ENCODE data around the gene C1QTNF2. TPM values are rescaled to one million over a fixed set of nuclear protein-coding genes. Genes with fewer than 3 reads are reported as not detected.

C1QTNF2 gene
- total RNA-seq, 1 experiment from 2014 or later: 0.21 TPM

DNA sequence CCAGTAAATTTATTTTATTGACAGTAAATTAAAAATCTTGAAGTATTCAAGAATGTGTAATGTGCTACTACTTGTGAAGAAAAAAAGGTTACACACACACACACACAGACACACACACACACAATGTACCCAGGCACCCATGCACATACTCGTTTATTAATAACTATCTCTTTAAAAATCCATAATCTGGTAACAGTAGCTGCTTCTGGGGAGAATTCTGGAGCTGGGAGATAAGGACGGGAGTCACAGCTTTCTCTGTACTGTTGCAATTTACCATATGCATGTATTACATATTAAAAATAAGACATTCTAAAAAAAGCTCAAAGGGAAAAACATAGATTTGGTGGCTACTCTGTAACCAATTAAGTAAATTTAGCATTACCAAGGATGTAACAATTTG is 7.9 kb upstream of the C1QTNF2 start:
- in situ Hi-C loops (cut with HindIII; ENCODE audit: low pct_unique_long_range_greater_than_20kb, low sequenced_read_pairs): no loop called here
- DNase-seq (ENCODE audit: low read depth, low spot score): no peak

DNA sequence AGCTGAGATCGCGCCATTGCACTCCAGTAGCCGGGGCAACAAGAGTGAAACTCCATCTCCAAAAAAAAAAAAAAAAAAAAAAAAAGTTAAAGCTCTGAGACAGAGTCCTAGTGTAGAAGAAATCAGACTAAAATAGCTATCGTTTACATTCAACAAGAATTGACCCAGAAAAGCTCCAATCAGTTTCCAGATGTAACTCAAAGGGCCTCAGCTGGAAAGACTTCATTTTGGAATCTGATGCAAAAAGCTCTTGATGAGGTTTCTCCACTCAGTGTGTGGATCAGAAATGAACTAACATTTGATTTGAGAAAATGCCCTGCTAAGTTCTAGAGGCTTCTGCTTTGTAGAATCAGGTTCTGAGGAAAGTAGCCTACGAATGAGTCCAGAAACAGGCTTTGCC is 7.2 kb upstream of the C1QTNF2 start:
- DNase-seq (ENCODE audit: low read depth, low spot score): no peak
- in situ Hi-C loops (cut with HindIII; ENCODE audit: low pct_unique_long_range_greater_than_20kb, low sequenced_read_pairs): no loop called here

DNA sequence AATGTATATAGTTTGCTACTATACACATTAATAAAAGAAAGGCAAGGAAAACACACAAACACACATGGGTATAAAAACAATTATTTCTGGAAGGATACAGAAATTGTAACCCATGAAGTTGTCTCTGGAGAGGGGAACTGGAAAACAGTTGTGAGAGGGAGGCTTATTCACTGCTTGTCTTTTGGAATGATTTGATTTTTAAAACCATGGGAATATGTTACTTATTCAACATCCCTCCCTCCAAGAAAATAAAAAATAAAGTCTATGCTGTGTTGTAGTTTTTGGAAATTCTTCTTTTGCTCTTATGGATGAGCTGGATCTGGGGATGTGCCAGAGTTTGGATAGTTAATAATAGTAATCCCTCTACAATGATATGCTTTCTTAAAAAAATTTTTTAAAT is 6.0 kb upstream of the C1QTNF2 start:
- DNase-seq (ENCODE audit: low read depth, low spot score): no peak
- in situ Hi-C loops (cut with HindIII; ENCODE audit: low pct_unique_long_range_greater_than_20kb, low sequenced_read_pairs): no loop called here

DNA sequence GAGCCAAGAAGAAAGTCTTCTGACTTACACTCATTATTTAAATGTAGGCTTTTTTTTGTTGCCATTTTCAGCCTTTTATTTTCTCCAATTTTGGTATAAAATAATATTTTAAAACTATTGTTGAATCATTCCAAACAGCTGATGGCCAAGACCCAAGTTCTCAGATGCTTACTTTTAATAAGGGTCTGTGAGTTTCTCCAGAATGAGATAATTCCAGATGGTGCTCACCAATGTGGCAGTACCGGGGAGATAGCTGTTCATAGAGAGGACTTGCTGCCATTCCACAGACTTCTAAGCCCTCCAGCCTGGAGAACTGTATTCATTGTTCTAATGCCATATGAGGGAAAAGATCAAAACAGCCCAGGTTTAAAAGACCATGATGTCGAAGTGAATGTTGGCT is 5.3 kb upstream of the C1QTNF2 start:
- in situ Hi-C loops (cut with HindIII; ENCODE audit: low pct_unique_long_range_greater_than_20kb, low sequenced_read_pairs): no loop called here
- no peak for DNase-seq (ENCODE audit: low read depth, low spot score)

DNA sequence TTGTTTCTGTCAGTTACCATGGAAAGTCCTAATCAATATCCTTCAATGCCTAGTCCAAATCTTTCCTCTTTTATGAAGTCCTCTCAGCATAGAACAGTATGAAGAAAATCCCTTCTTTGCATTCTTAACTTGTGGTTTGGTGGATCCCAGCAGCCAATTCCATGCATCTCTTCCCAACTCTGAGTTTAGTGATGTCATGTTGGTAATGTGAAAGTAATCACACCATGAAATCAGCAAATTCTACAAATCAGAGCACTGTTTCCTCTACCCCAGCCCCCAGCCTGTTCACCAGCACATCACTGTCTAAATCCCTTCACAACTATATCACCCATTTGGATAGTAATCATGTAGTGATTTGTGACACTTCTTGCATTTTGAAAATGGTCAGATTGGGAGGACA is 4.7 kb upstream of the C1QTNF2 start:
- in situ Hi-C loops (cut with HindIII; ENCODE audit: low pct_unique_long_range_greater_than_20kb, low sequenced_read_pairs): no loop called here
- no peak for DNase-seq (ENCODE audit: low read depth, low spot score)

DNA sequence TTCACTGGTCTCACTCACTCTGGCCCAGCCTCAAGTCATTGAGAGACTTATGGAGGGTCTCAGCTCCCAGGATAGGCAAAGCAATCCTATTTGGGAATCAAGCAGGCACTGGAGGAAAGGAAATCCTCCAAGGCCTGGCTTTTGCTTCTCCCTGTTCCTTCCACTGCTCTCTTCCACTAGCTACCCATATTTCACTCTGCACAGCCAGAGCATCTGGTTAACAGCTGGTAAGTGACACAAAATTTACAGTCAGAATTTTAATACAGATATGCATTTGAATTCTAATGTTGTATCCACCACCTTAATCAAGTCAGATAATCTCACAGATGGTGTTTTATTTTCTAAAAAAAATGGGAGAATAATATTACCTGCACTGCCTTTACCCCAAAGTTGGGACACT is 868 bp upstream of the C1QTNF2 start:
- no peak for DNase-seq (ENCODE audit: low read depth, low spot score)
- in situ Hi-C loops (cut with HindIII; ENCODE audit: low pct_unique_long_range_greater_than_20kb, low sequenced_read_pairs): no loop called here

DNA sequence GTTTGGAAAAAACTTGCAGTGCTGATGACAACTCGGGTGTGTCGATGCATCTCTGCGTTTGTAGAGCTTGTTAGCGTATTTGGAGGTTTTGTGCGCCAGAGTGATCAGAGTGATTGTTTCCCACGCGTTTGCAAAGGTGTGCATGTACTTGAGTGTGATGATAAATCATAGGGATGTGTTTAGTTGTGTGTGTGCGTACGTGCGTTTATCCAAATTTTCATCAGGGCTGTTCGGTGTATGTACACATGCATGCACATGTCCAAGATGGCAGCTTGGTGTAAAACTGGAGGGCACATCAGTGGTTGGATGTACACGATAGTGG is 248 bp upstream of the C1QTNF2 start:
- in situ Hi-C loops (cut with HindIII; ENCODE audit: low pct_unique_long_range_greater_than_20kb, low sequenced_read_pairs): no loop called here
- DNase-seq (ENCODE audit: low read depth, low spot score): no peak

DNA sequence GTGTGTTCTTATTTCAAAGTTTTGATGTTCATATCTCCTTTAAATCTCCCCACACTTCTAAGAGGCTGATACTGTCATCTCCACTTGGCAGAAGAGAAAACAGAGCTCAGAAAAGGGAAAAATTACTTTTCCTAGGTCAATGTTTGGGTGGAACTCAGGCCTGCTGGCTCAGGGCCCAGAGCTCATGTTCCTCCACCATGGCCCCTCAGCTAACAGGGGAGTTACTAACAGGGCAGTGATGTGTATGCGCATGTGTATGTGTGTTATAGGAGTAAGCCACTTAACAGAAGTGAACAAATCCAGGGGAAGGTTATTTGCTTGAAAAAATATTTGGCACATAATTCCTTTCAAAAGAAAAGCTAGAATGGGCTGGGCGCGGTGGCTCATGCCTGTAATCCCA is 2.5 kb downstream of the C1QTNF2 start:
- no peak for DNase-seq (ENCODE audit: low read depth, low spot score)
- in situ Hi-C loops (cut with HindIII; ENCODE audit: low pct_unique_long_range_greater_than_20kb, low sequenced_read_pairs): no loop called here

DNA sequence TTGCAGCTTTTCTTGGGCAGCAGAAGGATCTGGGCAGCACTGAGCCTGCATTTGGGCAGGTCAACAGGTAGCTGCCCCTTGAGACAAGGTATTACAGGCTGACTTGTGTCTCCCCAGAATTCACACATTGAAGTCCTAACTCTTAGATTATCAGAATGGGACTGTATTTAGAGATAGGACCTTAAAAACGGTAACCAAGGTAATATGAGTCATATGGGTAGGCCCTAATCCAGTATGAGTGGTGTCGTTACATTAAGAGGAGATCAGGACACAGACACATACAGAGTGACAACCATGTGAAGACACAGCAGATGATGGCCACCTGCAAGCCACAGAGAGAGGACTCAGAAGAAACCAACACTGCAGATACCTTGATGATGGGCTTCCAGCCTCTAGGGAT is 3.2 kb downstream of the C1QTNF2 start:
- no peak for DNase-seq (ENCODE audit: low read depth, low spot score)
- in situ Hi-C loops (cut with HindIII; ENCODE audit: low pct_unique_long_range_greater_than_20kb, low sequenced_read_pairs): no loop called here

DNA sequence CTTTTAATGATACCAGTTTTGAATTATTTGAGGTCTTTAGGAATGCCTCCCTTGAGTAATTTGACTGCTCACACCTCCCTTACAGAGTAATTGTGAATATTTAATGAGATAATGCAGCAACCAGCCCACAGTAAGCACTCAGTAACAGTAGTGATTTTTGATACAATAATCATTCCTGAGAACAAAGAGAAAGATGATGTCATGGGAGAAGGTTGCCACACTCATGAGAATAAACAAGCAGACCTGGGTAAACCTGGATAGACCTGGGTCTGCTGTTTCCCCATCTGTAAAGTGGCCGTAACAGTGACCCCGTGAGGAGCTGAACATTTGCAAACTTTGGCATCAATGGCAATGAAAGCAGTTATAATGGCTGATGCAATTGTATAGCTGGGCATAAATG is 4.2 kb downstream of the C1QTNF2 start:
- no peak for DNase-seq (ENCODE audit: low read depth, low spot score)
- in situ Hi-C loops (cut with HindIII; ENCODE audit: low pct_unique_long_range_greater_than_20kb, low sequenced_read_pairs): no loop called here

DNA sequence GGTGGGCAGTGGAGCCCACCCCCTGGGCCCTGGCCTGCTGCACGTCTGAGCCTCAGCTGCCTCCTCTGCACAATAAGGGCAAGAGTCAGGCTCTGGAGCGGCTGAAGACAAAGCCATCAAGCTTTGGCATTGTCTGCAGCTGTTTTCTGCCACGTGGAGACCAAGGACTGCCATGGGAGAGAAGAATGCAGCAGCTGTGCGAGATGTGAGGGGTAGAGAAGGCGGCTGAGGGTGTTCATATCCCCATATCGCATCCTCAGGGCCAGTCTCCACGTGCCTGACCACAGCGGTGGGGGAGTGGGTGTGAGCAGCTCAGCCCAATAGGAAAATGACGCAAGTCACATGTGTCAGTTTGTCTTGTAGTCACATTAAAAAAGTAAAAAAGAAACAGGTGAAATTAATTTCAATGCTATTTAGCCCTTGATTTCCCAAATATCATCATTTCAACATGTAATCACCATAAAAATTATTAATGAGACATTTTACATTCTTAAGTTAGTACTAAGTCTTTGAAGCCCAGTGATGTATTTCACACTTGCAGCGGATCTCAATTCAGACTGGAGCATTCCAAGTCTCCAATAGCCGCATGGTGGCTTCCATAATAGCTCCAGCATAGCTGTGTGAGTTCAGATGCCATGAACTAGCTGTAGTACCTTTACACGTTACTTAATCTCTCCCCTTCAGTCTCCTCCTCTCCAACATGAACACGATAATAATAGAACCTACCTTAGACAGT is 6.6 kb downstream of the C1QTNF2 start:
- DNase-seq (ENCODE audit: low read depth, low spot score): no peak
- in situ Hi-C loops (cut with HindIII; ENCODE audit: low pct_unique_long_range_greater_than_20kb, low sequenced_read_pairs): no loop called here

DNA sequence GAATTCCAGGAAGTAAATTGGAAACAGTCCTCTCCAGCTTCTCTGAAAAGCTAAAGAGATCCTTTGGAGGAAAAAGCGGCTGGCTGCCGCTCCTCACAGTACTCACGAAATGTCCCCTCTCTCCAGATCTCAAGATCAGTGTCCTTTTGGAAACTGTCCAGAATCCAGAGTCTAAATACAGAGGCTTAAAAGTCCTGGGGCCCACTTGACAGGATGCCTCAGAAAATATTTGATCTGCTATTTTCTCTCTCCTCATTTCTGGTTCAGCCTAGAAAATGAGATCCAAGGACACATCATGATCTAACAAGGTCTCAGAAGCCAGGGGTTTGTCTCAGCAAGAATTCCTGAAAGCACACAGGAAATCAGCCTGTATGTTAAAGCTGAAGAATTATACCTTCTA is 7.2 kb downstream of the C1QTNF2 start:
- no peak for DNase-seq (ENCODE audit: low read depth, low spot score)
- in situ Hi-C loops (cut with HindIII; ENCODE audit: low pct_unique_long_range_greater_than_20kb, low sequenced_read_pairs): no loop called here

DNA sequence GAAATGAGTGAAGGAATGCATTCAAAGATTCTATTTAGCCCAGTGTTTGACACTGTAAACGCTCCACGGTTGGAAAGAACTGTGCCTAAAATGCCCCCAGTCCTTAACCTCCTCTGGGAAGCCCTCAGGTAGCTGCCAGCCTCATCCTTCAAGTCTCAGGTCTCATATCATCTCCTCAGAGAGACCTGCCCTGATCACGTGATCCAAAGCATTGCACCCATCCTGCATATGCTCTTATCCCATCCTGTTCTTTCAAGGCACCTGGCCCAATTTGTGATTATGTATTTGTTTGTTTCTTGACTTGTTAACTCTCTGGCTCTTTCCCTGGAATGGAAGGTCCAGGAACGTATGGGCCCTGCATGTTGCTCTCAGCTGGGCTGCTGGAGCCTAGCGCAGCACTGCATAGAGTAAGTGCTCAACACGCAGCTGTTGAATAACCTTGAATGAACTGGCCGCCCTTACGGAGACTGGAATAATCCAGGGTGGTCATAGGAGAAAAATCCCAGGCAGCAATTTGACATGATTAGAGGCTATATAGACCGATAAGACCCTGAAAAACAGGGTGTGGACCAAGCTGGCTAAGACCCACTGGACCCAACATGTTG is 8.7 kb downstream of the C1QTNF2 start:
- in situ Hi-C loops (cut with HindIII; ENCODE audit: low pct_unique_long_range_greater_than_20kb, low sequenced_read_pairs): no loop called here

DNA sequence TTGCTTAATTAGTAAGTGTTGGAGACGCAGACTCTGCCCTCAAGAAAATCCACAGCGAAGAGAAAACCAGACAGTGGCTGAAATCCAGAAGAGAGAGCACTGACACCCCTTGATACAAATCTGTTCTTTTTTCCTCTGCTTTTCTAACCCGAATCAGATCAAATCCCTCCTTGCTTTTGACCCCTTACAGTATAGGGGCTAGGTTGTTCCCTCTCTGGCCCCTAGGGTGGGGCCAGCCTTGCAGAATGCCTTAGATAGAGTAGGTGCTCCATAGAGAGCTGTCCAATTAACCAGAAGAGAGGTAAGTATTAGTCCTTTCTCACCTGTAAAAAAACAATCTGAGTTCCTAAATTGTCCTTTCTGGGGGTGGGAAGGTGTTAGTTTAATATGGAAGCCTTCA is 10.1 kb downstream of the C1QTNF2 start:
- no peak for DNase-seq (ENCODE audit: low read depth, low spot score)
- in situ Hi-C loops (cut with HindIII; ENCODE audit: low pct_unique_long_range_greater_than_20kb, low sequenced_read_pairs): no loop called here

More for the DNA sequence above, 8.7 kb downstream of the C1QTNF2 start:
- no peak for DNase-seq (ENCODE audit: low read depth, low spot score)

DNA sequence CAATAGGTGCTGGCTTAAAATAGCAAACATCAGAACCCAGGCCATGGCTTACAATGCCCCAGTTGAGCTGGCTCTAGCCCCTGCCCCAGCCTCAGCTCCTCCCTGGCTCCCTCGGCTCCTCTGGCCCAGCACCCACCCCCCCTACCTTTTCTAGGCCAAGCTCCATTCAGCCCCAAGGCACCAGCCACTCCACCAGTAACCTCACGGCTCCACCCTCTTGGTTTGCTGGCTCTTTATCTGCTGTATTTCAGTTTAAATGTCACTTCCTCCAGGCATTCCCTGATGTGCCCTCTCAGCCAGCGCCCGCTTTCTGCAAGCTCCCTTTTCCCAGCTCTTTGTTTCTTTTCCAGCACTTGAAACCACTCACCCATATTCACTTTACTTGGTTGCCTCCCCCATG is 10.6 kb downstream of the C1QTNF2 start:
- in situ Hi-C loops (cut with HindIII; ENCODE audit: low pct_unique_long_range_greater_than_20kb, low sequenced_read_pairs): no loop called here
- DNase-seq (ENCODE audit: low read depth, low spot score): peak; percentile 32

DNA sequence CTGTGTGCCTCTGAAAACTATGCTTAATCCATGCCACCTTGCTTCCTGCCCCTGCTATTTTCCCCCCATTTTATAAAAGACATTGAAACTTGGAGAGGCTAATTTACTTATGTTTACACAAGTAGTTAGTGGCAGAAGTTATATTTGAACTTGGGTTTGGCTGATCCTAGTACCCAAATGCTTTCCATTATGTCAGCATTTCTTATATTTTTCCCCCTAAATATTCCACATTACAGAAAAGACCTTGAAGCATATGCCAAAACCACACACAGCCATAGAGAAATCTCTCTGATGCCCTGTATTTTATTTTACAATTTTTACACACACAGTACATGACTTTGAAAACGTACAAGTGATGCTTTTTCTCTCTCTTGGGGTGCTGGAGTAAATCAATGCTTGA is 11.2 kb downstream of the C1QTNF2 start:
- in situ Hi-C loops (cut with HindIII; ENCODE audit: low pct_unique_long_range_greater_than_20kb, low sequenced_read_pairs): no loop called here
- no peak for DNase-seq (ENCODE audit: low read depth, low spot score)

DNA sequence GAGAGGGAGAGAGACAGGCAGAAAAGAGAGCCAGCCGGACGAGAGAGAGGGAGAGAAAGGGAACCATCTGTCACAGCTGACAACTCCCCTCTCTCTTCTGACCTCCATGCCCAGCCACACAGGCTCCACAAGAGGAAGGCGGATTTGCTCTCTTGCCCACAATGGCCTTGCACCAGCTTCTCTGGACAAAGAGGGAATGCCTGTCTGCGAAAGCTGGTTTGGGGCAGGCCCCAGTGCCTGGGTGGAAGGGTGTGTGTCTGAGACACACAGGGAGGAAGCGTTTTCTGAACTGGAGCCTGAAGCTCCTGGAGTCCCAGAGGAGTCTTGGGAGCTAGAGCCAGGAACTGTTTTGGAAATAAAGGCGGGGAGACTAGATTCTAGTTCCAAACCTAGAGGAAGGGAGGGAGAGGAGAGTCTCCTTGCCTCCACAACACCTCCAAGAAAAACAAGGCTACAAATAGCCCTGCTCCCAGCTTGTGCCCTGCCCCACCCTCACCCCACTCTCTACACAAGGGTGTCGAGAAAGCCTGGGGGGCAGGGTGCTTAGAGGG is 12.5 kb downstream of the C1QTNF2 start:
- DNase-seq (ENCODE audit: low read depth, low spot score): no peak
- in situ Hi-C loops (cut with HindIII; ENCODE audit: low pct_unique_long_range_greater_than_20kb, low sequenced_read_pairs): no loop called here

DNA sequence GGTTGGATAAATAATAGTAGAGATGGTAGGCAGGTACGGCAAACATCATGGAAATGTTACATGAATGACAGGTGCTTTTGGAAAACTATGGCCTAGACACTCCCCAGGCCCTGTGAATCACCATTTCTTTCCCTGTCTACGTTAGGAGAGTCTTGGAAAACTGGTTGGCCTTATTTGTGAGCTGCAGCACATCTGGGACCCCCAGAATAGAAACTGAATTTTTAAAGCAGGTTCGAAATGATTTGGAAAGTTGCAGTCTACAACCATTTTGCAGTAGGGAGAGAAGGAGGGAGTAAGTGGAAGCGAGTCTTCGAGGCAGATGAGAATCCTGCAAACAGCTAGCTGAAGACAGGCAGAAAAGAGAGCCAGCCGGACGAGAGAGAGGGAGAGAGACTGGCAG is 13.0 kb downstream of the C1QTNF2 start:
- in situ Hi-C loops (cut with HindIII; ENCODE audit: low pct_unique_long_range_greater_than_20kb, low sequenced_read_pairs): no loop called here
- DNase-seq (ENCODE audit: low read depth, low spot score): no peak

DNA sequence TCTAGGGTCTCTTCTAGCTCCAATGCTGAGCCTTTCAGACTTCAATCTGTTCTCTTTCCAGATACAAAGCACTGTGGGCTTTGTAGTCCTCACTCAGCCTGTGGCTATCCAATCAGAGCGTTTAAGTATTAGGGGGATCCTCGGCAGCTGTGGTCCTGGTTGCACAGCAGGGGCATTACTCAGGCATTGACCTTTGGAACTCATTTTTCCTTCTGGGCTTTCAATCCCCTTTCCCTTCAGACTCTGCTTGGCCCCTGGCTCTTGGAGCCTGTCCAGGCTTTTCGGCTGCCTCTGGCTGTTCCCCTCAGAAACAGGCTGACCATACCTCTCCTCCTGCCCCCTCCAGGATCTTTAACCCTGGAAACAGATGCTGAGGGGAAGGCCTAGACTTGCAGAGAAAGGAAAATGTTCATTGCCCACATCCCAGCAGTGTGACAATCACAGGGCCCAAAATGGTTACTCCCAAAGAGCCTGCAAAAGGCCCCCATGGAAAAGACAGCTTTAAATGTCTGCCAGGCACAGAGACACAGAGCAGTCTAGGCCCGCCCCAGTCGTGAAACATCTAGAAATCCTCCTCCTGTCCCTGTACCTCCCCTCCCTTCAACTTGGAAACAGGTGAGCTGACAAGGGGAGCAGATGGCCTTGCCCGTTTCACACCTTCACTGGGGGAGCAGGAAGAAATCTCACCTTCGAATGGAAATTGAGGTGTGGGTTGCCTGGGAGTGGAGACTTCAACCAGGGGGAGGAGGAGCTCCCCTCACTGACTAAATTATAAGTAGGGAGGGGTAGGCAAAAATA is 13.7 kb downstream of the C1QTNF2 start:
- in situ Hi-C loops (cut with HindIII; ENCODE audit: low pct_unique_long_range_greater_than_20kb, low sequenced_read_pairs): no loop called here
- DNase-seq (ENCODE audit: low read depth, low spot score): no peak

Data from SK-MEL-5 (cell line).